H9 (cell line): ENCODE results near the gene ATP6V1C2. TPM values are rescaled to one million over a fixed set of nuclear protein-coding genes. Genes with fewer than 3 reads are reported as not detected.

ENCODE experiments used
- DNase-seq: peaks from one replicate; pipeline ENCODE4 v3.0.0-alpha.2; 2017
- H2AFZ ChIP-seq: one replicate; pipeline ENCODE4 v1.6.1; 2013; ENCODE audit warnings: mild to moderate bottlenecking, low read length, control low read depth, moderate library complexity
- H2AK5ac ChIP-seq: 2 replicates; pipeline ENCODE4 v1.6.1; 2013; ENCODE audit warnings: low read length, control low read depth, mixed read lengths; ENCODE audit not compliant: insufficient read length
- H2BK120ac ChIP-seq: one replicate; pipeline ENCODE4 v1.6.1; 2013; ENCODE audit warnings: low read depth, mild to moderate bottlenecking, low read length, control low read depth, inconsistent platforms; ENCODE audit not compliant: poor library complexity, severe bottlenecking
- H2BK12ac ChIP-seq: 2 replicates; pipeline ENCODE4 v1.6.1; 2013; ENCODE audit warnings: low read length, control low read depth, mixed read lengths, low read depth; ENCODE audit not compliant: insufficient read length
- H2BK15ac ChIP-seq: 2 replicates; pipeline ENCODE4 v1.6.1; 2013; ENCODE audit warnings: low read depth, low read length, control low read depth
- H2BK20ac ChIP-seq: one replicate; pipeline ENCODE4 v1.6.1; 2013; ENCODE audit warnings: low read depth, mild to moderate bottlenecking, low read length, control low read depth, inconsistent platforms; ENCODE audit not compliant: poor library complexity, severe bottlenecking
- H2BK5ac ChIP-seq: 2 replicates; pipeline ENCODE4 v1.6.1; 2013; ENCODE audit warnings: low read length, control low read depth, mixed read lengths; ENCODE audit not compliant: insufficient read length
- H3K14ac ChIP-seq: 2 replicates; pipeline ENCODE4 v1.6.1; 2013; ENCODE audit warnings: low read length, control low read depth; ENCODE audit not compliant: insufficient read depth
- H3K18ac ChIP-seq: 2 replicates; pipeline ENCODE4 v1.6.1; 2013; ENCODE audit warnings: low read depth, mild to moderate bottlenecking, mixed read lengths, low read length, control low read depth; ENCODE audit not compliant: insufficient read length
- H3K23ac ChIP-seq: 2 replicates; pipeline ENCODE4 v1.6.1; 2013; ENCODE audit warnings: low read length, control low read depth, mixed read lengths, low read depth; ENCODE audit not compliant: insufficient read length
- H3K23me2 ChIP-seq: 2 replicates; pipeline ENCODE4 v1.6.1; 2013; ENCODE audit warnings: low read depth, mild to moderate bottlenecking, mixed read lengths, low read length, control low read depth; ENCODE audit not compliant: insufficient read length, poor library complexity, severe bottlenecking
- H3K27ac ChIP-seq: 2 replicates; pipeline ENCODE4 v1.5.1; 2013; ENCODE audit warnings: low read length, control low read depth, mixed read lengths, low read depth; ENCODE audit not compliant: insufficient read length
- H3K27me3 ChIP-seq: 2 replicates; pipeline ENCODE4 v1.6.1; 2013; ENCODE audit warnings: low read length, control low read depth, inconsistent platforms; ENCODE audit not compliant: insufficient read depth
- H3K4ac ChIP-seq: 2 replicates; pipeline ENCODE4 v1.6.1; 2013; ENCODE audit warnings: low read depth, mild to moderate bottlenecking, control low read depth, inconsistent platforms, low read length, moderate library complexity
- H3K4me1 ChIP-seq: 2 replicates; pipeline ENCODE4 v1.6.1; 2013; ENCODE audit warnings: low read length, control low read depth, inconsistent platforms; ENCODE audit not compliant: insufficient read depth
- H3K4me2 ChIP-seq: 2 replicates; pipeline ENCODE4 v1.6.1; 2013; ENCODE audit warnings: low read length, control low read depth, mixed read lengths; ENCODE audit not compliant: insufficient read length, insufficient read depth
- H3K56ac ChIP-seq: 2 replicates; pipeline ENCODE4 v1.6.1; 2013; ENCODE audit warnings: low read depth, mild to moderate bottlenecking, mixed read lengths, low read length, control low read depth; ENCODE audit not compliant: insufficient read length
- H3K79me1 ChIP-seq: 2 replicates; pipeline ENCODE4 v1.6.1; 2013; ENCODE audit warnings: low read depth, mild to moderate bottlenecking, moderate library complexity, low read length, control low read depth, inconsistent platforms; ENCODE audit not compliant: insufficient read depth, poor library complexity, severe bottlenecking
- H3K79me2 ChIP-seq: 2 replicates; pipeline ENCODE4 v1.6.1; 2013; ENCODE audit warnings: low read length, control low read depth, inconsistent platforms; ENCODE audit not compliant: insufficient read depth
- H3K9ac ChIP-seq: 2 replicates; pipeline ENCODE4 v1.6.1; 2013; ENCODE audit warnings: low read length, control low read depth, mixed read lengths; ENCODE audit not compliant: insufficient read length; ENCODE audit errors: extremely low read depth
- H3K9me3 ChIP-seq: one replicate; pipeline ENCODE4 v1.6.1; 2013; ENCODE audit warnings: low read depth, low read length, inconsistent platforms; ENCODE audit not compliant: control insufficient read depth
- H3T11ph ChIP-seq: one replicate; pipeline ENCODE4 v1.6.1; 2013; ENCODE audit warnings: mild to moderate bottlenecking, low read length, control low read depth, inconsistent platforms
- H4K20me1 ChIP-seq: one replicate; pipeline ENCODE4 v1.6.1; 2013; ENCODE audit not compliant: control insufficient read depth, insufficient read length, insufficient read depth
- H4K5ac ChIP-seq: 2 replicates; pipeline ENCODE4 v1.6.1; 2013; ENCODE audit warnings: low read depth, mild to moderate bottlenecking, mixed read lengths, low read length, control low read depth; ENCODE audit not compliant: insufficient read length
- H4K8ac ChIP-seq: replicated peaks from 2 replicates; pipeline ENCODE4 v1.6.1; 2013; ENCODE audit warnings: low read length, control low read depth, mixed read lengths, low read depth; ENCODE audit not compliant: insufficient read length
- H4K91ac ChIP-seq: 2 replicates; pipeline ENCODE4 v1.6.1; 2013; ENCODE audit warnings: low read depth, mild to moderate bottlenecking, moderate library complexity, mixed read lengths, low read length, control low read depth; ENCODE audit not compliant: insufficient read length
- H3K27ac Mint-ChIP-seq, 3 experiments: 2 replicates in 2 of 3; 3 replicates in 1 of 3; pipeline ENCODE4 v1.8.0; 2020 to 2021; ENCODE audit warnings: mixed read lengths in 3 of 3, mild to moderate bottlenecking in 1 of 3, moderate library complexity in 1 of 3
- H3K27me3 Mint-ChIP-seq: 2 replicates; pipeline ENCODE4 v1.8.0; 2021; ENCODE audit warnings: low read depth, mild to moderate bottlenecking, moderate library complexity, mixed read lengths
- H3K36me3 Mint-ChIP-seq, 3 experiments: 2 replicates in 2 of 3; 3 replicates in 1 of 3; pipeline ENCODE4 v1.8.0; 2020 to 2021; ENCODE audit warnings: low read depth in 3 of 3, mixed read lengths in 3 of 3; ENCODE audit not compliant: insufficient read depth in 1 of 3
- H3K4me1 Mint-ChIP-seq, 2 experiments: 2 replicates each; pipeline ENCODE4 v1.8.0; 2020; ENCODE audit warnings: mixed read lengths in 2 of 2
- H3K4me3 Mint-ChIP-seq, 2 experiments: 2 replicates in 1 of 2; 3 replicates in 1 of 2; pipeline ENCODE4 v1.8.0; 2020 to 2021; ENCODE audit warnings: mild to moderate bottlenecking in 2 of 2, mixed read lengths in 2 of 2, moderate library complexity in 1 of 2
- H3K9me3 Mint-ChIP-seq, 2 experiments: 2 replicates in 1 of 2; 3 replicates in 1 of 2; pipeline ENCODE4 v1.8.0; 2020; ENCODE audit warnings: mild to moderate bottlenecking in 2 of 2, mixed read lengths in 2 of 2, moderate library complexity in 1 of 2
- CTCF ChIP-seq: fragments of 200-600 bp; sonication (generic); conservative IDR thresholded peaks from 3 replicates; pipeline ENCODE4 v1.8.0; 2021; ENCODE audit warnings: antibody characterized with exemption, mild to moderate bottlenecking
- WGBS: extraction: QIAGEN DNeasy Blood & Tissue Kit; methylation state at CpG from one replicate; pipeline ENCODE4 v1.1.7; 2013; ENCODE audit warnings: missing lambda C conversion rate, low lambda C conversion rate, mixed read lengths; ENCODE audit not compliant: insufficient read length; ENCODE audit errors: extremely low coverage; 5-methylcytosine and 5-hydroxymethylcytosine counted together
- total RNA-seq: library from RNA; stranded (reverse); gene quantifications from 2 replicates; pipeline ENCODE4 v1.2.1, GENCODE V29; 2021

Gene ATP6V1C2
- total RNA-seq, 1 experiment from 2014 or later: 1.2 TPM

DNA sequence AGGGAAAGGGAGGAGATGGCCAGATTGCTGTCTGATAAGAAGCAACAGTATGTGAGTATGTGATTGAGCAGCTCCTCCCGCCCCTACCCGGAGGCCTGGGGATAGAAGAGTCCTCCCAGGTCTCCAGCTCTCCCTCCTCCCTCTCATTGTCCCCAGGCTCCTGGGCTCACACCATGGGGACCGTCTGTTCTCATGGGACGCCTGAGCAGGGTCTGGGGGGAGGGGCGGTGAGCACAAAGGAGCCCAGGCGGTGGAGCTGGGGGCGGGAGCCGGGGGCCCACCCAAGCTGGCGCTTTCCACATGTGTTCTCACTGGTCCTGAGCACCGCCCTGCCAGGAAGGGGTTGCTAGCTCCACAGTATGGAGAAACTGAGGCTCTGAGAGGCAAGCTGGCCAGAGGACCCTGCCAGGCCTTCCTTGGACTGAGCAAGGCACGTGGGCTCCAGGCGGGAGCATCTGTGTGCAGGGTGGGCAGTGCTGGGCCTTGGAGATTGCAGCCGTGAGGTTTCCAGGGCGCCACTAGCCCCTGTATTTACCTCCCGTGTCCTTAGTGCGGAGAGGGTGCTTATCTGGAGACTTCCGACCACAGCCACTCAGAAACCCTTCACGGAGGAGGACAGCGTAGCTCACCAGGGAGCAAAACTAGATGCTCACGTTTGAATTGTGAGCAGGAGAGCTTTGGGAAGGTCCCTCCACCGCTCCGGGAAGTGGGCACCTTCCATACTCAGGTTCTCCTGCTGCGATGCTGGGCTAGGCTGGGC, 53.8 kb downstream of the ATP6V1C2 start:
- H3K27ac Mint-ChIP-seq: peak overlapping the region; percentile 34 to 82 (median 70); a peak in 4 of 7 replicates
- no peak for TF ChIP-seq CTCF
- no peak overlapping the region for H2BK5ac ChIP-seq
- H3K9me3 Mint-ChIP-seq: no peaks in the 10 kb centered on the region; a peak in 1 of 5 replicates
- H3K4ac ChIP-seq: no peak overlapping the region
- no CpG with 5 or more reads among the region's 23 CpGs for WGBS
- H3K56ac ChIP-seq: no peak overlapping the region
- no peaks in the 10 kb centered on the region for H3K9me3 ChIP-seq
- H2BK120ac ChIP-seq: no peak overlapping the region
- H4K8ac ChIP-seq: no peak overlapping the region
- H3K4me2 ChIP-seq: no peak overlapping the region
- no peak overlapping the region for H2BK12ac ChIP-seq
- H3K23me2 ChIP-seq: no peaks in the 10 kb centered on the region
- no peak overlapping the region for H2BK15ac ChIP-seq
- no peaks in the 10 kb centered on the region for H3K4me1 ChIP-seq
- H3K9ac ChIP-seq: no peak overlapping the region
- peaks cover 3% of the 10 kb centered on the region; the same call in 1 of the 2 replicates for H3K27me3 Mint-ChIP-seq
- no peak overlapping the region for H2BK20ac ChIP-seq
- H3K79me2 ChIP-seq: no peaks in the 10 kb centered on the region
- H3K27ac ChIP-seq: no peak overlapping the region
- H4K5ac ChIP-seq: no peak overlapping the region
- H3K36me3 Mint-ChIP-seq: peaks cover 7 to 9% (median 9%) of the 10 kb centered on the region in 3 experiments; a peak in 6 of 7 replicates
- no peak for DNase-seq
- H3K14ac ChIP-seq: no peak overlapping the region; the same call in 1 of the 2 replicates
- no peak overlapping the region for H3T11ph ChIP-seq
- no peak overlapping the region for H2AFZ ChIP-seq
- H3K27me3 ChIP-seq: no peaks in the 10 kb centered on the region
- H4K20me1 ChIP-seq: no peaks in the 10 kb centered on the region
- H3K23ac ChIP-seq: no peak overlapping the region
- no peak overlapping the region for H4K91ac ChIP-seq
- H3K79me1 ChIP-seq: no peaks in the 10 kb centered on the region
- H2AK5ac ChIP-seq: no peak overlapping the region
- H3K18ac ChIP-seq: no peak overlapping the region
- peaks cover 4 to 11% of the 10 kb centered on the region in 2 experiments; a peak in 3 of 4 replicates for H3K4me1 Mint-ChIP-seq
- H3K4me3 Mint-ChIP-seq: no peak overlapping the region
